GM19468 (cell line): ENCODE measurements around the gene CDH6.

ENCODE experiments used
- ATAC-seq: cut with Tn5 transposase; IDR thresholded peaks from one replicate; pipeline ENCODE4 v1.9.1; 2021; ENCODE audit warnings: mild to moderate bottlenecking, moderate library complexity, moderate number of reproducible peaks; ENCODE audit not compliant: unreplicated experiment; ENCODE audit errors: extremely low read depth

Gene CDH6

GRCh38 chr5:31194892-31195555, 1.5 kb downstream of the CDH6 start:
- no peak for ATAC-seq

DNA sequence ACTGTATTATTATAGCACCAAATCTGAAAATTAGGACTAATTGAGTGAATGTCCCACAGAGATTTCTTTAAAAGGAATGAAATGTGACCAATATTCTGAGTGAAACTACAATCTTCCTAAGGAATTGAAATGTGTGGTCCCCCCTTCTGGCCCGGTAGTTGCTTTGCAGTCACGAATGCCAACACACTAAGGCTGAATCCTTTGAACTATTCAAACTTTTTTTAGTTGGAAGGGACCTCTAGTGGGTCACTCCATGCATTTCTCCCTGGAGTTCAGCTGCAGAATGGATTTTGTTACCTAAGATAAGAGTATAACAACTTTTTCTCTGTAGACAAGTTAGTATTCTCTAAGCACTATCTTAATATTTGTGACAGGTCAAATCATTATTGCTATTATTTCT, 2.8 kb downstream of the CDH6 start:
- no peak for ATAC-seq

DNA sequence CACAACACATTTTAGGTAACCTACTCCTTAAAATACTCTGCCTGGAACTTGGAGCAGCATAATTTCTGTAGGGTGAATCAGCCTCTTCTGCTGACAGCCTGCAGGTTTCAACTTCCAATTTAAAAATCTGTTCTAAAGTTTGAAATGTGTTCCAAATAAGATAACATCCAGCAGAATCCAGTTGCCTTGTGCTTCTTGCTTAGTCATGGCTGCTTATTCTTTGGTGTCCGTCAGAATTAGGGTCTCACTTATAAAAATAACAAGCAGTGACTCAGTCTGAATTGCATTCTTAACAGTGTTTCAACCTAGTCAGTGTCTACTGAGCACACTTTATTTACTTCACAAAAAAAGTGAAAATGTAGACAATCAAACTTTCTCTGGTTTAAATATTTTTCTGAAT, 3.7 kb downstream of the CDH6 start:
- ATAC-seq: no peak

DNA sequence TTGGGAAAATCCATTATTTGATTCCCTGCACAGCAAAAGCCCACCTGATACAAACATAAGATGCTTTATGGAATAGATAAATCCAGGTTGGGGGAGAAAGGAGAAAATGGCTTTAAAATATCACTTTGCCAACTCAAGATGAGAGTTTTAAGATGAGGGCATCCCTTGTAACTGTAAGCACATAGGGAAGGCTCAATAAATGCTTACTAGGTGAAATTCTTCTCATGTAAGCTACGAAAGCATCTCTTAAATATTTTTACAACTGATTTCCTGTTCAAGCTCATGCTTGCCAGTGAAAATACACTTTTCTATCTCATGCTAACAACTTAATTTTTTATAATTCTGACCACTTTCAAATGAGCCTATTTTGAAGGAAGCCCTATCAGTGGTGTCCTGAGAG, 11.5 kb downstream of the CDH6 start:
- ATAC-seq: no peak

DNA sequence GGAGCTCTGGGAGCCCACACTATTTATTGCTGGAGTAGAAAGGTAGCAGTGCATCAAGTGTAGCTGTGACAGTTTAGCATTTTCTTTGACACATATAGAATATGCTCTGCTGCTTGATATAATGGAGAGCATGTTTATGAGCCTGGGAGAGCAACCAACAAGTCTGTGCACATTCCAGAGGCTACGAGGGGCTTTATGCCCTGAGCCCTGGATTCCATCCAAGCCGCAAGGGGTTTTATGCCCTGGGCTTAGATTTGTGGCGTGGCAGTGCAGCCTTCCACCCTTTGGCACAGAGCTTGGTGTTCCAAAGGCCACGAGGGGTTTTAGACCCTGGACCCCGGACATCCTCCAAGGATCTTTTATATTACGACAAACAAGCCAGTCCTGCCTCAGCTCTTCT, 14.6 kb downstream of the CDH6 start:
- no peak for ATAC-seq

DNA sequence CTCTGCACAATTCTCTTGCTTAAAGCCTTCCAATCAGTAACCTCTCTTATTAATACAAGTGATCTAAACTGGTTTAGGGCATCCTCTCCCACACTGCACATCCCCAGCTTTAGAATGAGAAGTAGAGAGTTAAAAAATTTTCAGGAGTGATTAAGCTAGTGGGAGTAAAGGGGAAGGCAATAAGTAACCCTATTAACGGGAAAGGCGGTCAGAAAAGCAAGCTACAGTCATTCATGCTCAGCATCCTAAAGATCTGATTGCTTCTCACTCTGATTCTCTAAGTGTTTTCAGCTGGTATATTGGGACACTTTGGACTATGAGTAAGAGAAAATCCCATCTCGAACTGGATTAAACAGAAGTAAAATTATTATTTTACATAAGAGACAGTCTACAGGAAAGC, 15.8 kb downstream of the CDH6 start:
- ATAC-seq: no peak

DNA sequence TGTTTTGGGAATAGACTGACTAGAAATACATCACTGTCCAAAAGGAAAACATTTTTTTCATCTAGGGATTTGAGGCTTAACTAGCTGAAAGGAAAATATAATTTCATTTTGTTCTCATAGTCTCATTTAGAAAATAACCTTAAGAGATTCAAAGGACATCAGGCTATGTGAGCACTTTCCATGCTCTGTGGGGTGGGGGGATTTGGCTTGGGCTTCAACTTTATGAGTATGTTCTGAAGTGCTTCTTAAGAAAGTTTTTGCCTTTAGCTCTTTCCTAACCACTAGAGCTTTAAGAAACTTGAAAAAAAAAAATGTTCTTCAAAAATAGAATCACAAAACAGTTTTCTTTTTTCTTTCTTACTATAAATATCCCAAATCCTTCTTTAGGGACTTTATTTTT, 17.6 kb downstream of the CDH6 start:
- no peak for ATAC-seq

GRCh38 chr5:31213257-31213656, 19.8 kb downstream of the CDH6 start:
- no peak for ATAC-seq

DNA sequence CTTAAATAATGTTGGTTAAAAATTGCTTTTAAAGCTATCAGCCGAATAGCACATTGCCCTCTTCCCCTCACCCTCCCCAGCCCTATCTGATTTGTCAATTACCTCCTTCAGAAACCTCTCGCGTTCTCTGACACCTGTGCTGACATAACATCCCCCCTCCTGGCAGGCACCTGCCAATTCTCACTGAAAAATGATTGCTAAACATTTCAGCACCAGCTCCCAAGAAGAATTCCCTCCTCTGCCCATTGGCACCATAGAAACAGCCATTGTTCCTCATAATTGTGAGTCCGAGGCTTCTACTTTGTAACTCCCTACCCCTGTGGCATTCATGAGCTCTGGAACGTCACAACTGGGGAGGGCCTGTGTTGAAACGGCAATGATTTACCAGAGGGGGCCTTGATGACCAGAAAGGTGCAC, 20.2 kb downstream of the CDH6 start:
- ATAC-seq: no peak

- no peak for ATAC-seq
Measured at GRCh38 chr5:31214229-31214628, 20.7 kb downstream of the CDH6 start.

- ATAC-seq: no peak
Measured at GRCh38 chr5:31215236-31215635, 21.8 kb downstream of the CDH6 start.

DNA sequence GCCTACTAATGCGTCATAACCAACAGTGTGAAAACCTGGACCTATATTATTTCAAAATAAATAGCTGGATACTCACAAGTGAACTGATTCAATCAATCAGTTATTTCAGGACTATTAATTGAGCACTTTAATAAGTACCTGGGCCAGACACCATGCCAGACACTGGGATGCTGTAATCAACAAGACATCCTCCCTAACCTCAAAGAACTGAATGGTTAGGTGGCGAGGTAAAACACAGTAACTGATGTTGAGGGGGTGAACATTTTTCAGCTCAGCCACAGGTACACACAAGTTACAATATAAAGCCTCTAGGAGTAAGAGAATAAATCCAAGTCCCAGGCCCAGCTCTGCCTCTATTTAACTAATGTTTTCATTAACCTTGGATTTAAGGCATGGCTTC, 24.0 kb downstream of the CDH6 start:
- no peak for ATAC-seq

GRCh38 chr5:31218978-31219377, 25.5 kb downstream of the CDH6 start:
- no peak for ATAC-seq

- no peak for ATAC-seq
Measured at GRCh38 chr5:31221001-31221400, 27.5 kb downstream of the CDH6 start.

DNA sequence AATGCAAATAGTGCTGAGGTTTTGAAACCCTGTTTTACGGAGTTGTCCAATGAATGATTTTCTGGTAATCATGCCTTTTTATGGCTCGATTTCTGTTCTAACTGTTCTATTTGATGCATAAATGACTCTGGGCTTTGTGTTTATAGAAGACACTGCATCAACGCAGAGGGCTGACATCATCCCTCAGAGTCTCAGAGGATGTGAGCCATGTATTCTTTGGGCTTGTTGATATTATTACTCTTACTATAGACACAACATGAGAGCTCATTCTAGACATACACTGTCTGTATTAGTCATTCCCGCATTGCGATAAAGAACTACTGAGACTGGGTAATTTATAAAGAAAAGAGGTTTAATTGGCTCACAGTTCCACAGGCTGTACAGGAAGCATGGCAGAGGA, 31.6 kb downstream of the CDH6 start:
- ATAC-seq: no peak

DNA sequence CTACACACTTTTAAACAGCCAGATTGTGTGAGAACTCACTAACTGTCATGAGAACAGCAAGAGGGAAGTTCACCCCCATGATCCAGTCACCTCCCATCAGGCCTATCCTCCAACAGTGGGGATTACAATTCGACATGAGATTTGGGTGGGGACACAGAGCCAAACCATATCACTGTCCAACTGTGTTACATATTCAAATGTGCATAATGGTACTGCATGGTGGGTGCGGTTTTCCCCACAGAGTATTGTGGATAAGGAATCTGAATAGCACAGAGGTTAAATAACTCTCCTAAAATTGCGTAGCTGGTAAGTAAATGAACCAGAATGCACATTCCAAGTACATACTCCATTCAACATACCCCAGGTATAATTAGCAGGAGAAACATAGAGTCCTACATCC, 32.1 kb downstream of the CDH6 start:
- no peak for ATAC-seq

DNA sequence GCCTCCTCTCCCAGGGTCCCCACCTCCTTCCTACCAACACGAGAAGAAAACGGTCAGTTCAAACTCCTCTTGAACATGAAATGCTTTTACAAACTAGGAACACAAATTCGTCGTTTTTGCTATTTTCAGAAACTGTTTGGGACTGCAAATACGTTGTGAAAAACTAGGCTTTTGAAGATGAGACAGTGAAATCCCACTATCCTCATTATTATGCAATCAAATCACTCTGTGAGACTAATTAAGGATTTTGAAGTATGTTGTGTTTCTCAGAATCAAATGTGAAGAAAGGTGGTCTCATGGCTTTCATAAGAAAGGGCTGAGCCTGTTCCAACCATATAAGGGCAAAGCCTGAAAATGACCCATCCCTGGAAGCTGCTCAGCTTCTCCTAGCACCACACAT, 33.2 kb downstream of the CDH6 start:
- no peak for ATAC-seq

GRCh38 chr5:31229266-31229665, 35.8 kb downstream of the CDH6 start:
- no peak for ATAC-seq

DNA sequence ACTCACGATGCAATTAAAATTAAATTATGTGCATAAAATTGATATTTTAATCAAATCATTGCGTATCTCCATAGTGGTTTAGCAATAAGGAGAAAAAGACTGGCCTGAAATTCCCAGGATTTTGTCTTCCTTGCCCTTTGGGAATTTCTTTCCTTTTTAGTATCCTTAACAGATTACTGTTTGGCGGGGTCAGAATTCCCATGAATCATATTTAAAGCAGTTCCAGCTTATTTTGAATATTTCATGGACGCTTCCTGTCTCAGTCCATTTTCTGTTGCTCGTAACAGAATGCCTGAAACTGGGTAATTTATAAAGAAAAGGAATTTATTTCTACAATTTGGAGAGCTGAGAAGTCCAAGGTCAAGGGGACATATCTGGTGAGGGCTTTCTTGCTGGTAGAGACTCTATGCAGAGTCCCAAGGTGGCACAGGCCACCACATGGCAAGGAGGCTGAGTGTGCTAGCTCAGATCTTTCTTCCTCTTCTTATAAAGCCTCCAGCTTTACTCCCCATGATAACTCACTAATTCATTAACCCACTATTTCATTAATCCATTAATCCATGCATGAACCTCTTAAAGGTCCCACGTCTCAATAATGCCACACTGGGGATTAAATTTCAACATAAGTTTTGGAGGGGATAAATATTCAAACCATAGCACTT, 37.8 kb downstream of the CDH6 start:
- no peak for ATAC-seq

GRCh38 chr5:31232273-31232888, 38.9 kb downstream of the CDH6 start:
- peak; percentile 71 for ATAC-seq

DNA sequence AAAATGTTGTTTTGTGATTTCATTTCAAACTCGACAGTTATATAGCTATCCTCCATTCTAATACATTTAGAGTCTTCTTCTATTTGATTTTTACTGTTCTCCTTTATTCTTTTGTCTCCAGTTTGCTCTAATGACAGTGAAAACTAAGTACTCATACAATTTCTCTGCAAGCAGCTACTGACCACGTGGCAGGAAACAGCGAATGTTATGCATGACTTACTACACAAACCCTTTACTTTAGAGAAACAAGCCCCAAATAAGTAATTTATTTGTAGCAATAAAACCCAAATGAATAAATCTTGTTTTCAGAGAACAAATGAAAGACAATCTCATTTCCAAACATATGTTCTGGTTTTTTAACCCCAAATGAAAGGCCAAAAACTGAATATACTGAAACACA, 41.9 kb downstream of the CDH6 start:
- ATAC-seq: no peak

GRCh38 chr5:31236339-31236738, 42.9 kb downstream of the CDH6 start:
- no peak for ATAC-seq
